Measurements from ENCODE around the gene TMEFF2.
"Not testable (repeated sequence)": the region's sequence is repeated elsewhere in the genome, so short reads cannot be mapped to it uniquely, and the experiment has no call there.

Gene TMEFF2

DNA sequence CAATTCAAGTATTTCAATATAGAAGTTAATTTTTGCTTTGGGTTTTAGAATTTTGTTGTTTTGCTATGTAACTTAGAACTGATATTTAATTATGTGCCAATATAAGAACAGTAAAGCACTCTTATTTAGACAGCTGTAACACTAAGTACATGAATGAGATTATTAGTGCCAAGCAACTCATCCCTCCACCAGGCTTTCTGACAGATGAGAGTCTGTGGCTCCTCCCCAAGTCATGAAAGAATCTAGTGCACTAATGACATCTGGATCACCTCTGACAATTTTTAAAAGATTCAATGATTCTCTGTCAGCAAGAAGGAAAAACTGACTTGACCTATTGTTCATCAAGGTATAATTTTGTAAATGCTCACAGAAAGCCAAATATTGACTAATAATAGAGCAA, 67.8 kb downstream of the TMEFF2 start:
- DNase-seq: no peak

DNA sequence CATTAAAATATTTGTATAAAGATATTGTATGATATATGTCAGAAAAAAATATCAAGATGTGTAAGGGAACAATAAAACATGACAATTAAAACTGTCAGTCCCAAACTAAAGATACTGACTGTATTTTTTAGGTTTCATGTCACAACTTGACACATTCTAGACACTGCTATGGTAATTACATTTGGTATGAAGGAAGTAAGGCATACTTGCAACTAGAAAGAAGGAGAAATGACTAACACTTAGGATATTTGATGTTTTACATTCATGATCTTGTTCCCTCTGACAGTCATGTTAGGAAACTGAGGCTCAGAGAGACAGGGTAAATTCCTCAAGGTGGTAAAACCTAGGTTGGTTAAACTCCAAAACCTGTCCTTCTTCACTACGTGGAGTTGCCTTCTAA, 68.3 kb downstream of the TMEFF2 start:
- no peak for DNase-seq

DNA sequence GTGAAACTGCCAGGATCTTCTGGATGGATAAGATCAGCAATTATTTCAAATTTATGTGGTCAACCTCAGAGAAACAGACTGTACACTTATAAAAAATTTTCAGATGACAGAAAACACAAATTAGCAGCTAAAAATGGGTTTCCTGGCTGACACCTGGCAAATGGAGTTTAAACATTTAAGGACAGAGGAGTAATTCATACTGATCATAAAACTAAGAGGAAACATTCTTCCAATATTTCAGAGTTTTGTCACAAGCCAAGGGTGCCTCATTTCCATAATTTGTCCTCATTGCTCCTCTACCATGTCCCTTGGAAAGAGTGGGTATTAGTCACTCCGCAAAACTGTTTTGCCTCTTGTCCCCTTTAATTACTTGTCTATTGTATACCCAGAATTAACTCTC, 70.2 kb downstream of the TMEFF2 start:
- no peak for DNase-seq

DNA sequence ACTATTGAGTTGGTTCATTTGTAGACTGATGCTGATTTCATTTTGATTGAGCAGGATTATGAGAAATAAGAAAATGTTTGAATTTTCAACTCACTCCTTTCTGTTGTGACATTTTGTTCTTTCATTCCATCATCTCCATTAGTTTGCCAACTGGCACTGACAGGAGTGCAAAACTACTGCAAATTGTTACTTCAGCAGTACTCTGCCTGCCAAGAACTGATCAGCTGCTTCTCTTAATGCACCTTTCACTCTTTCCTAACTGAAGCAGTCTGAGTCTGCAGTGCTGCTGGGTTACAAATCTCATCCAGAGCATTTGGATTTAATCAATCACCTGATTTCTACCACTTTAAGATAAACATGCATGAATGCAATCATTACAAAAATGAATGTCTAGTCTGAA, 70.9 kb downstream of the TMEFF2 start:
- DNase-seq: no peak

DNA sequence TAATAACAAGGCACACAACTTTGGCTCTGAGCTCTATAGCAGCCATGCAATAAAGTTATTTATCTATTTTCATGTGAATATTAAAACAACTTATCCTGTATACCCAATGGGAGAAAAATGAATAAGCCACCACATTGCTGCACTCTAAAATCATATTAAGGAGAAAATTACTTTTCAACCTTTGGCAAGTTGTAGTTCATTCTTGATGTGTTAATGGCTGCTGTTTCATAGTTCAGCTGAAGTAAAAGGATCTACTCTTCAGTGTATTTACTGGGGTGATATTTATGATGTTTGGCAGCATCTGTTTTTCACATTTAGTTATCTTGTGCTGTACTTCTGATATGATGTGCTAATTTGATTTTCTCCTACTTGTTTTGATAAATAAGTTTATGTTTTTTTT, 71.8 kb downstream of the TMEFF2 start:
- DNase-seq: no peak

DNA sequence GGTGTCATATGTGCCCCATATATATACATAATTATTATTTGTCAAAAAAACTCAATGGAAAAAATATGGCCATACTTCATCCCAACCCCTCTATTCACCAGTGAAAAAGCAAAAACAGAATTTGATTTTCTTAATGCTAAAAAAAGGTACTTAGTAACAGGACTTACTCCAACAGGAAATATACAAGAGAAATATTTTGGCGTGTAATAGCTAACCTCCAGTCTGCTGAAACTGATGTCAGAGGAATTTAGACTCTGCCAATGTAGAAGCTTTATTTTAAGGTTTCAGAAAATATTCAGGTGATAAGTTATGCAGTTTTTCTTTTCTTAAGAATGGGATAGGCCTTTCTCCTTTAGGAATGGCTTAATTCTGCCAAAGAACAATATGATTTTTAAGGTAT, 72.6 kb downstream of the TMEFF2 start:
- no peak for DNase-seq

DNA sequence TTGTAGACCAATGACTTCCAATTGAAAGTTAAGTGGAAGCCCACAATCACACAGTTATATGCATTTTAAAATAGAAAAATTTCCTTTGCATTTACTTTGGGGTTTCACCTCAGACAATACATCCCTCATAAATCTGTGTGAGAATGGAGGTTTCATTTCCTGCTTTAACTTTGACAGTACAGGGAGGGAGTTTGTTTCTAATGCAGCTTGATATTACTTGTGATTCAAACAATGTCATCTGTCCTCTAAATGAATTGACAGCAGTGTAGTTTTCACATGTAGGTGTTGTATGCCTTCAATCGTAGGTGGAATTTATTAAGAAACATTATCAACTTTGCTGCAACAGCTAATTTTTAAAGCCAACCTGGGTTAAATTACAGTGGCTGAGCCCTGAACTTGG, 75.2 kb downstream of the TMEFF2 start:
- DNase-seq: no peak

DNA sequence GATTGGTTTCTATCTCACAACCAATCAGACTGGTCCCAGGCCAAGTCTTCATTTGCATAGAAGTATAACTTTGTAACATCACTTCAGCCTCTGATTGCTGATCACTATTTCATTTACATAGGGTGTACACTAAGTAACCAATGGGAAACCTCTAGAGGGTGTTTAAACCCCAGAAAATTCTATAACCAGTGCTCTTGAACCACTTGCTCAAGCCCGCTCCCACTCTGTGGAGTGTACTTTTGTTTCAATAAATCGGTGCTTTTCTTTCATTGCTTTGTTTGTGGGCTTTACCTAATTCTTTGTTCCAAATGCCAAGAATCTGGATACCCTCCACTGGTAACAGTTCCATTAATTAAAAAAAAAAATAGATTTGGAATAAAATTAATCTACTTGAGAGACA, 77.0 kb downstream of the TMEFF2 start:
- no peak for DNase-seq

DNA sequence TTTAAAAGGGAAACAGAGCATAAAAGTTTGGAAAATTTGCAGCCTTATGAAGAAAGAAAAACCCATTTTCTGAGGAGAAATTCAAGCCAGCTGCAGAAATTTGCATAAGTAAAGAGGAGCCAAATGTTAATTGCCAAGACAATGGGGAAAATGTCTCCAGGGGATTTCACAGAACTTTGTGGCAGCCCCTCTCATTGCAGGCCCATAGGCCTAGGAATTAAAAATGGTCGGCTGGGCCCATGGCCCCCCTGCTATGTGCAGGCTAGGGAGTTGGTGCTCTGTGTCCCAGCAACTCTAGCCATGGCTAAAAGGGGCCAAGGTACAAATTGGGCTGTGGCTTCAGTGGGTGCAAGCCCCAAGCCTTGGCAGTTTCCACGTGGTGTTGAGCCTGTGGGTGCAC, 83.2 kb downstream of the TMEFF2 start:
- DNase-seq: not testable (repeated sequence)

DNA sequence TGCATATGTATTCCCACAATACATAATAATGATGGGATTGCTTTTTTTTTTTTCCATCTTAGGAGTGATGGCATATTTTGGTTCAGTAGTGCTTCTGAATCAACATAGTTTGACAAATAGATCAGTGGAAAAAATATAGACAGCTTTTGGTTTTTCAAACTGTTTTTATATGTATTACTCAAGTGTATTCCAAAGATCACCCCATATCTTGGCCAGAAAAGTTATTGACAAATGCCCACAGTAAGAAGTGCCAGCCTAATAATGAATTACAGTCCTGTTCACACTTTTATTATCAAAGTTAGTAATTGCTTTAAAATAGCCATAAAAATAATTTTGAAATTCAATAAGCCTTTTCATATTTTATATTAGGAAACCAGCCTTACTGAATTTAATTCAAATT, 95.0 kb downstream of the TMEFF2 start:
- no peak for DNase-seq

DNA sequence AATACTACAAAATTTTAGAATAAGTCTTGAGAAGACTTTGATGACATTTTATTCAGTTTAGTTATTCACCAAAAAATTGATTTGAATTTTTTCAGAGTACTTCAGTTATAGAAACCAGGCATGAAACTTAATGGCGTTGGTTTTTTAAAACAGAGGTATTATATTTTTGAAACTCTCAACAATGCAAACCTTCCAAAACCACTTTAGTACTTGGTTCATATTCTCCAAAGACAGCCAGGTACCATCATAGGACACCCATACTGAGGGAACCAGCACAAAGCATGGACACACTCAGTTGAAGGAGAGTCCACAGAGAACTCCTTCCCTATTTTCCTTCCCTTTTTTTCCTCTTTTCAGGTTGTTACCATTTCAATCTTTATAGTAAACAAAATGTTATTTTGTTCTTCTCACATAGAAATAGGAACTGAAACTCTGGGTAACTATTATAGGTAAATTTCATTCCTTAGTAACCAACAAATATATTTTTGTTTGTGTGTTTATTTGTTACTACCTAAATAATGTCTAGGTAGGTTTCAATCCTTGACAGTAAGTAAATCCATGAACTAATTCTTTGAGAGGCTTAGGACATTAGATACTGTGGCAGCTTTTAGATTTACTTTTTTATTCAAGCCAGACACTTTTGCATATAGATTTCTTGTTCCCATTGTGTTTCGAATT, 95.8 kb downstream of the TMEFF2 start:
- DNase-seq: no peak

DNA sequence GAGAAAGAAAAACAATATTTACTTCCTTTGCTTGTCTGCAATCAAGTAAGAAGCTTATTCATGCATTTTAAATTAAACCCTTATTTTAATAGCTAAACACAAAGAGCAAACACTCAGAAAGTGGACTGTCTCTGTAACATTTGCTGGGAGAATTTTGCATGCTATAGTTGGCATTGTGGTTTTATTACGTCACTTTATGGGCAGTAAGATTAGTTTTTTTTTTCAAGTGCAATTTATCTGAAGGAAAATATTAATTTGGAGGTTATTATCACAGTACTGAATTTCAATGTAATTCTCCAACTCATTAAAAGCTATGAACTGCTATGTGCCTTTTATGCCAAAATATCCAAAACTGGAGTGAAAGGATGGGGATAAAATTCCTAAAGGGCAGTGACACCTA, 103.3 kb downstream of the TMEFF2 start:
- DNase-seq: no peak

DNA sequence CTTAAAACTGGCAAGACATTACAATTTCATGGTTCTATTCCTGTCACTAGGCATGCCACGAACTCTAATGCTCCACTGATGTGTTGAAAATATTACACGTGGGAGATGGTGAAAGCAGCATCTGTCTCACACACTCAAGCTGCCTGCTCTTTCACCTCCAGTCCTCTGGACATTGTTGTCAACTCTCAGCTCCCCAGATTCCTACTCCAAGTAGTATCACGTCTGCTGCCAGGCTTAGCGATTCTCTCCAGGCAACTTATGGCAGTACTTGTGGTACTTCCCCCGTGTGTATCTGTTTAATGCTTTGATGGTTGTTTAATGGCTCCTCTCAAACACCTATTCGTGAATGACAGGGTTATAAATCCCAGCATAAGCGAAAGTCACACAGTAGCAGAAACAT, 103.8 kb downstream of the TMEFF2 start:
- no peak for DNase-seq

DNA sequence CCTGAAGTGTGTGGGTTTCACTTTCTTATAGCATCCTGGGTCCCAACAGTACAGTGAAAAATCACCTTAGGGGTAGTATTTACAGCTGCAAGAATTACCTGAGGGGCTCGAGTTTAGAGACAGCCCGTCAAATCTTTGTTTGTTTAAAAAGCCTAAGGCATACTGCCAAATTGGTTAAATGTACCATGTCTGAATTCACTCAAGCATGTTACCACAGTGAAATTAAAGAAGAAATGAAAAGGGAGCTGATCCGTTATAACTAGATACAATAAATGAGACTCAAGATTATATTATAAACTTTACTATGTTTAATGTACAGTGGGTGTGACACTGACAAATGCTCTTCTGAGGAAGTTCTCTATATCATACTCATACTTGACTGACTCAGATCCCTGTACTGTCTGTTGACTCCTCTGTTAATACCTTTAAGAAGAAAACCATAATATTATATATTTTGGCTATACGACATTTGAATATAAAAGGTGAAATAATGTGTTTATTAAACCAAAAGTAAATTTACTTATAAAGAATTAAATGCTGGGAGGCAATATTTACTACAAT, 107.3 kb downstream of the TMEFF2 start:
- no peak for DNase-seq

DNA sequence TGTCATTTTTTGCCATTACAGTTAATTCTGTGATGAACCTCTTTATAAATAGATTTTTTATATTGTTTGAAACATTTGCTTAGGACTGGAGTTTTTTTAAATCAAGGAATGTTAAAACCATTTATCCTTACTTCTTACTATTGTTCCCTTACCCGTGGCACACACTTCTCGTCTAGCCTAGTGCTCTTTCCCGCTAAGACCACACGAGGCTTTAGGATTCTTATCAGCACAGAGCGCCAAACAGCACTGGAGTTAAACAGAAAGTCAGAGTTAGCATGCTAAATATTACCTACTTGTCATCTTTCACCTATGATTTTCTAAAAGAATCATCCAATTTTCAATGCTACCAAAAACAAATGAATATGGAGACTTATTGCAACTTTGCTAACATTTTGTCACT, 112.6 kb downstream of the TMEFF2 start:
- no peak for DNase-seq

DNA sequence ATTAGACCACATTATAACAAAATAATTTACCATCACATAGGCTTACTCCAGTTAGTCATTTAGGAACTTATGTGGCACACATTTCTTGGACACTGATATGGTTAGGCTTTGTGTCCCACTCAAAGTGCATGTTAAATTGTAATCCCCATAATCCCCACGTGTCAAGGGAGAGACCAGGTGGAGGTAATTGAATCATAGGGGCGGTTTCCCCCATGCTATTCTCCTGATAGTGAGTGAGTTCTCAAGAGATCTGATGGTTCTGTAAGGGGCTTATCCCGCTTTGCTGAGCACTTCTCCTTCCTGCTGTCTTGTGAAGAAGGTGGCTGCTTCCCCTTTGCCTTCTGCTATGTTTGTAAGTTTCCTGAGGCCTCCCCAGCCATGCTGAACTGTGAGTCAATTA, 114.6 kb downstream of the TMEFF2 start:
- not testable (repeated sequence) for DNase-seq

DNA sequence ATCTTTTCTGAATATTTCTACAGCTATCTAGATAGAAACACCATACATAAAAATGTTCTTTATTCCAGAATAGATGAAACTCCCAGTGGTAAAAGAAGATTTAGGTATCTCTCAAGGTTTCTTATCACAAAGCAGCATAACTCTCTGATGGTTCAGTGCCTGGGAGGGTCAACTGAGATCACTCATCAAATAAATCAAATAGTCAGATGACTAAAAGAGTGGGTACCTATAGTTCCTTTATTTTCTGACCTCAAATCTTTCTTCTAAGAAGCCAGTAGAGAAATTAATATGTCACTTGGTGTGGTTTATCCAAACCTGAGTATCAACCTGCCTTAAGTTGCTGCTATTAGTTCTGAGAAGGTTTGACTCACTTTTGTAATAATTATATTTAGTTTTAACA, 120.9 kb downstream of the TMEFF2 start:
- no peak for DNase-seq

DNA sequence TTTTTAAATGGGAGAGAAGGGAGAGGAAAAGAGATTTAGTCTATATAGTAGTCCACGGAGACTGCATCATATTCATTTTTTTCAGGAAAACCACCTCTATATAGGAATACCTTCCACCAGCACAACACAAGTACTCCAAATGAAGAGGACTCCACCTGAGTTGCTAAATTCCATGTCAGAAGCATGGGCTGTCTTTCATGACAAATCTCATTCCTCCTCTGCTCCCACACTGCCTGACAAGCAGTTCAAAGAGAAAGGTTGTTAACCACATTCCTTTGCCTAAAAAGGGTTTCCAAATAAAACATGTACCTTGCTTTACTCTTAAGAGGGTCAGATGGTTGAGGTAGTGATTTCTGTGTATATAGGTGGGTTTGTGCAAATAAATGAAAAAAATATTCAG, 122.0 kb downstream of the TMEFF2 start:
- no peak for DNase-seq

DNA sequence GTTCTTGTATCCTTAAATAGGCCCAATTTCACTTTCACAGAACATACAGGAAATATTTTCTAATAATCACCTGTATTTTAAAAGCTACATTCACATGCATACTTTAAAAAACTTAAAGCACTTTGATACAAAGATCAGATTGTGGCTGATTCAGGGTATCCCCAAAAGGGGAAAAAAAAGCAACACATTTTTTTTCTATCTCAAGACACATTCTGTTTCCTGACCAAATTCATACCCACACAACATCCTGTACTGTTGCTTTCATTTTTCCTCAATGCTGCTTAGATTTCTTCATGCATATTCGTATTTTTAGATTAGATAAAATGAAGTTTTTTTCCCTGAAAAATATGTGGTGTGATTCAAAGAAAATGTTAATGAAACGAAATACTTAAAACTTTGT, 122.5 kb downstream of the TMEFF2 start:
- DNase-seq: no peak

DNA sequence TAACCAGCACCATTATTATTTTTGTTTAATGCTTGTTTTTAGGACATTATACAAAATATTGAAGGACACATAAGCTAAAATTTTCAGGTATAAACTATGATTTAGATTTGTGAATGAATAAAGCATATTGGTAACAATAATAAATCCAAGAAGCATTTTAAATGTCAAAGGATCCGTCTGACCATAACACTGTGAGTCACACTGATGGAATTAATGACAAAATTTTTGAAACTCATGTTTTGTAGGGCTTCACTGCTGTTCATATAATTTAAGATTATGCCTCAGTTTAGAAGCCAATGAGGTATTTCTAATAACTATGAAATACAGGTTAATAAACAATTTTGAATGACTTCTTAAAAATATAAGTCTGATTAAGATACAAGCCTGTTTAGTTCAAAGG, 124.6 kb downstream of the TMEFF2 start:
- peak; percentile 2 for DNase-seq

DNA sequence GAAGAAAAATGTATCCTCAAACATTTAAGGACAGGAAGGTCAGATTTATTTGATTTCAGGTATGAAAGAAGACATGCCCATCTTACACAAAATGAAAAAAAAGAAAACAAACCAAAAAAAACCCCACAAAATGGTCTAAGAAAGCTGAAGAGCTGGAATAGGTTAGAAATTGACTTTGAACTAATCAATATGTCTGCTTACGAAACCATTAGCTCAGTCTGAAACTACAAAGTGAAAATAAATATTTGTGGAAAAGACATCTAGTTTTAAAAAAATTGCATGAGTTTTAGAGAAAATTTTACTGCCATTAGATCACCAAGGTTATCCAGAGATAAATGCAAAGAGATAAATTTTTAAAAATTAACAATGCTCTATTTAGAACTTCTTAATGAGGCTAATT, 125.3 kb downstream of the TMEFF2 start:
- no peak for DNase-seq

DNA sequence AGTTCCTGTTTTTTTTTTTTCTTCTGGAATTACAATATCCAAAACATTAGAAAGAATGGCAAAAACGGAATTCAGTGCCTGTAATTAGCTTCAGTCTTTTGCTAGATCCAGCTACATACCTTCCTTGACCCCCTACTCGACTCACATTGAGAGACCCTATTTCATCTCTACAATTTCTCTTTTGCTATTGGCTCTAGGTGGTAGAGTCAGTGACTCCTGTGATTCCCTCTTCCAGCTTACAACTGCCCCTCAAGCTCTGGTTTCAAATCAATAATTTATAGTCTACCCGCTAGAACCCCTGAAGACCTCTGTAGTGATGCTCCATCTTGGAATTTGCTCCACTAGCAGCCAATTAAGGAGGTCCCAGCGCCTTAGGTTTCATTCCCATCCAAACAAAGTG, 125.8 kb downstream of the TMEFF2 start:
- DNase-seq: no peak

DNA sequence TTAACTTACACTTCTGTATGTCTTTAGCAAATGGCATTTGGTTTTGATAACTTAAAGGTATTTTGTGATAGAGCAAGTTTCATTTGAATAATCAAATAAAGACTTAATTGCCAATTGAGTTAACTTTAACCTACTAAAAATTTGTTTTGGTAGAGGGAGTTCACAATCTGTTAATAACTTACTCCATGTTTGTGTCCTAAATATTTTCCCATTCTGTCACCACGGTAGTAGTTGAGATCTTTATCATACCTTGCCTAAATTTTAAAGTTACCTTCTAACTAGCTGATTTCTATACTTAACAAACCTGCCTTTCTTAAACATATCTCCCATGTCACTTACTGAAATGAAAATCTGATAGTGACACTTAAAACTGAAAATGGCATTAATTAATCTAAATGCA, 127.1 kb downstream of the TMEFF2 start:
- DNase-seq: no peak

DNA sequence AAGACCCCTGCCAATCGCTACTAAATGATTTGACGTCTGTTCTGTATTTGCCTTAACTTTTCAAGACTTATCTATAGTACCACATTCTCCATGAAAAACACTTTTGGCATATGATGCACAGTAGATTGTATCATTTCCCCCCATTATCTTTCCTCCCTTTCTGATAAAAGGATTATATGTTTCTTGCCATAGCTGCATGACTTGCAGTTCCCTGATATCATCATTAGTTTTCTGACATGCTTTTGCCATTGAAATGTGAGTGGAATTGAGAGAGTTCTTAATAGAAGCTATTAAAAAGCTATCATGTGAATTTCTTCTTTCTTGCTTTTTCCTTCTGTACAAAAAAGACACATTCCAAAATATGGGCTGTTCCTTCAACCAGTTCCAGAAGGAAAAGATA, 130.3 kb downstream of the TMEFF2 start:
- DNase-seq: no peak

DNA sequence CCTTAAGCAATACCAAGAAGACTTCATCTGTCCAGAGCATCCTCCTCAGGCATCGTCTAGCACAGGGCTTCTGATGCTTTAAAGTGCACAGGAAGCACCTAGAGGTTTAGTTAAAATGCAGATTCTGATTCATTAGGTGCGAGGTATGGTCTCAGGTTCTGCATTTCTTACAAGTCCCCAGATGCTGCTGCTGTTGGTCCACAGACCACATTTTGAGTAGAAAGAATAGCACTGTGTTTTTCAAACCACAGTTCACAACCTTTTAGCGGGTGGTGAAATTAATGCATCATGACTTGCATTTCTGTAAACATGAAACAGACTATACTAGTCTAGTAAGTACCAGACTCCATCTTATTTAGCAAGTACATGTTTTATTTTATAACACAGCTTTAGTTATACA, 134.6 kb downstream of the TMEFF2 start:
- DNase-seq: no peak

DNA sequence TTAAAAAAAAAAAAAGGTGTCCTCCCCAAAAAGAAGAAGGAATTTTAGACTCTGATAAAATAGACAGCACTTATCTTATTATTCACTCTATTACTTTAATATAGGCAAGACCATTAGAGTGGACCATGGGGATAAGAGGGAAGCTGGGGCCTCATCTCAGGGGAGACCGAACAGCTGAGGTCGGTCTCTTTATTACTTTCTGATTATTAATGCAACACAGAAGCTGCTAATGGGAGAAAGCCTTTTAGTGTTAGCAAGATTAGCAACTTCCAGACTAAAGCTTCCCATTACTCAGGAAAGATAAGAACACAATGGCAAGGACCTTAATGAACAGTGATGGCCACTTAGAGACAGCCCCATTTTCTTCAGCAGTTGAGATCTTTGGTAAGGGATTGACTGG, 135.5 kb downstream of the TMEFF2 start:
- no peak for DNase-seq

Data from amniotic stem cell (primary cell).